NOMO-1 treated with DMSO at 0.1 percent for 48 hours (cell line): ENCODE results near the gene TMEM130.
"Not testable (repeated sequence)": the region's sequence is repeated elsewhere in the genome, so short reads cannot be mapped to it uniquely, and the experiment has no call there.

ENCODE experiments used
- DNase-seq: peaks from one replicate; lab custom pipeline; 2025; ENCODE audit not compliant: unreplicated experiment; lab: John Stamatoyannopoulos, UW

The TMEM130 gene

DNA sequence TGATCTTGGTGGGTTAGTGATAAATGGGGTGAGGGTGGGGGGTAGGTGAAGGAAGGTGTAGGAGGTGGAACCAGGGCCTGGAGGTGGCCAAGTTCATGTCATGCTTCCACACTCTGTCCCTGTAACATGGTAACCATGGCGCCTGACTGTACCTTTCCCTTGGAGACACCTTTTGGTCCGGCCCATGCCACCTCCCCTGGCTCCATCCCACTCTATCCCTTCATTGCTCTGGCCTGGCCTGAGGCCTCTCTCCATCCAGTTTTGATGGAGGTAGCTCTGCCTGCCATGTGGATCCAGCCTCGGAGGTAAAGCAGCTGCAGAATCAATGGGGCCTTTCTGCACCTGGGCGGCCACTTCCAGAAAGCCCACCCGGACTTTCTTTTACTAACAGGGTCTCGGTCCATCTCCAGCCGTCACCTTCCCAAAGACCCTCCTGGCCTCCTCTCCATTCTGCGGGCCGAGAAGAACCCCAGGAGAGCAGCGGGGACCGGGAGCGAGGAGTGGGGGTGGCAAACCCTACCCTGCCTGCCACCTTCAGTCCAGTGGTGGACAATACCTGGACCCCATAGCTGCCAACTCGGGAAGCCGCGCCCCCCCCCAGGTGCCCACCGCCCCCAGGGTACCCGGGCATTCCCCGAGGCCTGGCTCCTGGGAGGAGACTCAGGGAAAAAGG, 8.0 kb upstream of the TMEM130 start:
- no peak for DNase-seq

GRCh38 chr7:98877146-98877545, 7.3 kb upstream of the TMEM130 start:
- DNase-seq: no peak

DNA sequence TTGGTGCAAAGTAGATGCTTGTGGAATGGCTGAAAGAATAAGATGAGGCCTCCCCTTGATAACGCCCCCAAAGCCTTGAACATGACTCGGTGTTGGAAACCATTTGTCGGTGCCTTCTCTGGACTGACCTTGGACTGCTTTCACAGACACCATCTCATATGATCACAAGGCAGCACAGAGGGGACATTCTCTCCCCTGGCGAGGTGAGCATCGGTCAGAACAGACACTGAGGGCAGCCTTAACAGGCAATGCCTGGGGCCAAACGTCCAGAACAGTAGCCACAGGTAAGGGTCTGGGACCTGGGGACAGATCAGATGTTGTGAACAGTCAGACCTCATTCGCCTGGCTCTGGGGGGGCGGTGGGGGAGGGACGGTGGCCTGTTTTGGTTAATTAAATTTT, 5.7 kb upstream of the TMEM130 start:
- no peak for DNase-seq

DNA sequence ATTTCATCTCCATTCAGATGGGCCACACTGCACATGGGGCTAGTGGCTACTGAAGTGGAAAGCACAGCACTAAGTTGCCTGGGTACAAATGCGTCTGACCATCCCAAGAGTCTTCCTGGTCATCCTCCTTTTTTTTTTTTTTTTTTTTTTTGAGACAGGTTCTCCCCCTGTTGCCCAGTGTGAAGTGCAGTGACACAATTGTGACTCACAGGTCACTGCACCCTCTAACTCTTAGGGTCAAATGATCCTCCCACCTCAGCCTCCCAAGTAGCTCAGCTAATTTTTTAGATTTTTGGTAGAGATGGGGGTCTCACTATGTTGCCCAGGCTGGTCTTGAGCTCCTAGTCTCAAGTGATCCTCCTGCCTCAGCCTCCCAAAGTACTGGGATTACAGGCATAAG, 5.1 kb upstream of the TMEM130 start:
- DNase-seq: no peak

GRCh38 chr7:98873610-98874009, 3.8 kb upstream of the TMEM130 start:
- DNase-seq: not testable (repeated sequence)

GRCh38 chr7:98872328-98872924, 2.6 kb upstream of the TMEM130 start:
- peak; percentile 49 for DNase-seq

DNA sequence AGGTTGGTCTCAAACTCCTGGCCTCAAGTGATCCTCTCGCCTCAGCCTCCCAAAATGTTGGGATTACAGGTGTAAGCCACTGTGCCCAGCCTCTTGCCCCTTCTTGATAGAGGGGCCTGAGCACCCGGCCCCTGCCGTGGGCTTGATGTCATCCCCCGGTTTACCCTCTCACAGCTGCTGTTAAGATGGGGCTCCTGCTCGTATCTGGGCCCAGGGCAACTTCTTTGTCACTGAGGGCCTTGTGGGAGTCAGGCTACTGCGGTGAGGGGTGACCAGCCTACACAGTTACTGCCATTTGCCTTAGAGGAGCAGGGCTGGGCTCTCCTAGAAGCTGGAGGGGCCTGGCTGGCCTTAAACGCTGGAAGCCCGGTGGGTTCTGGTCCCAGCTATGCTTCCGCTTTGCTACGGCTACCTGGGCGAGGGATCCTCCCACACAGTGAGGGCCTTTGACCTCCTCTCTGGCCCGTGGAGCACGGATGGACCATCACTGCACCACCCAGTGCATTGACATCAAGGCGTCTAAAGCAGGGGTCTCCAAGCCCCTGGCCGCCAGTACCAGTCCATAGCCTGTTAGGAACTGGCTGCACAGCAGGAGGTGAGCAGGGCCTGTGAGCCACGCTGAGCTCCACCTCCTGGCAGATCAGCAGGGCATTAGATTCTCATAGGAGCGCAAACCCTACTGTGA, 1.1 kb upstream of the TMEM130 start:
- no peak for DNase-seq

- DNase-seq: peak; percentile 70
Observed at GRCh38 chr7:98870121-98870651, 372 bp upstream of the TMEM130 start.

GRCh38 chr7:98869027-98869596, 702 bp downstream of the TMEM130 start:
- no peak for DNase-seq

DNA sequence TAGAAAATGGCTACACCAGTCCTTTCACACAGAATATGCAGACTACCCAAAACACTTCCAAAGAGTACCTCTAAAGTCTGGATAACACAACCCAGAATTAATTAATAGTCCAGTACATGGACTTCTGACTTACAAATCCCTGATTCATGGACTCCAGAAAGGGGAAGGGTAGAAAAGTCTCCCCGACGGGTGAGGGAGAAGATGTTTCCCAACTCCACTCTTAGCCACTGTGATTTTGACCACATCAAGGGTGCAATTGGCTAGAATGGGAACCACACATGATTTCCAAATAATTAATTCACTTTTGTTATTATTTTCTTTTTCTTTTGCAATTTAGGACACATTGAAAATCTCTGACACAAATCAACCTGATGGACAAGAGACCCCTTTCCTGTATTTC, 1.4 kb downstream of the TMEM130 start:
- peak; percentile 37 for DNase-seq

DNA sequence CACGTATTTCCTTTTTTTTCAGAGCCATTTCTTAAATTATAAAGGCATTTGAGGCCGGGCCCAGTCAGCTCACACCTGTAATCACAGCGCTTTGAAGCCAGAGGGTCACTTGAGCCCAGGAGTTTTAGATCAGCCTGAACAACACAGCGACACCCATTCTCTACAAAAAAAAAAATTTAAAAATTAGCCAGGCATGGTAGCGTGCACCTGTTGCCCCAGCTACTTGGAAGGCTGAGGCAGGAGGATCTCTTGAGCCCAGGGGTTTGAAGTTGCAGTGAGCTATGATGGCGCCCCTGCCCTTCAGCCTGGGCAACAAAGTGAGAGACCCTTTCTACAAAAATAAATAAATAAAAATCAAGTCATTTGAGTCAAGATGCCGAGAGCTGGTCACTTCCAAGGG, 3.0 kb downstream of the TMEM130 start:
- DNase-seq: no peak

- DNase-seq: no peak
Observed at GRCh38 chr7:98866351-98866750, 3.5 kb downstream of the TMEM130 start.

GRCh38 chr7:98864731-98865453, 4.9 kb downstream of the TMEM130 start:
- DNase-seq: no peak

DNA sequence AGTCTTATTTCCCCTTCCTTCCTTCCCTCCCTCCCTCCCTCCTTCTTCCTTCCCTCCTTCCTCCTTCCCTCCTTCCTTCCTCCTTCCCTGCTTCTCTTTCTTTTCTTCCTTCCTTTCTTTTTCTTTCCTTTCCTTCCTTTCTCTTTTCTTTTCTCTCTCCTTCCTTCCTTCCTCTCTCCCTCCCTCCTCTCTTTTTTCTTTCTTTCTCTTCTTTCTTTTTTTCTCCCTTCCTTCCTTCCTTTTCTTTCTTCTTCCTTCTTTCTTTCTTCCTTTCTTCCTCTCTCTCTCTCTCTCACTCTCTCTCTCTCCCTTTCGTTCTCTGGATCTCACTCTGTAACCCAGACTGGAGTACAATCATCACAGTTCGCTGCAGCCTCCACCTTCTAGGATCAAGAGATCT, 6.2 kb downstream of the TMEM130 start:
- no peak for DNase-seq

DNA sequence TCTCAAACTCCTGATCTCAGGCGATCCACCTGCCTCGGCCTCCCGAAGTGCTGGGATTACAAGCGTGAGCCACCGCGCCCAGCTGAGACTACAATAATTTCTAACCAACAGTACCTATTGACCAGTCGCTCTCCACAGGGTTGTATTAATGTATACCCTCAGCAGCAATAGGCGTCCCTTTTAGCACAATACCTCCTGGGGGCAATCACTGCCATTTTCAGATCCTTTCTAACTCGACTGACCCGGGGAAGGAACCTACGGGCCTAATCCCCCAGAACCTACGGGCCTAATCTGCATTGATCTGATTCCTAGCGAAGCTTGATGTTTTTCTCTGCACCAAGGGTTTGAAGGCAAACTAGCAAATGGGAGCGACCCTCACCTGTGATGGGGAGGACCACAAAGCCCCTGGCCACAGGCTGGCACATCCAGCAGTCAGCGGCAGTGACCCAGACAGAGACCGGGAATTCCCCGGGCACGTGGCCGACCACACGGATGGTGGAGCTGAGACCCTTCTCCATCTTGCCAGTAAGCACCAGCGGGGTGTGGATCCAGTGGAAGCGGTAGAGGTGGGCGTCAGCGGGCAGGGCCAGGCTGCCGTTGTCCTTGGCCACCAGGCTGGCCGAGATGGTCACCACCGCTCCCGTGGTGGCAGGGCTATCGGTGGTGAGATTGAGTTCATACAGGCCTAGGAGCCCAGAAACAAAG, 6.9 kb downstream of the TMEM130 start:
- no peak for DNase-seq

DNA sequence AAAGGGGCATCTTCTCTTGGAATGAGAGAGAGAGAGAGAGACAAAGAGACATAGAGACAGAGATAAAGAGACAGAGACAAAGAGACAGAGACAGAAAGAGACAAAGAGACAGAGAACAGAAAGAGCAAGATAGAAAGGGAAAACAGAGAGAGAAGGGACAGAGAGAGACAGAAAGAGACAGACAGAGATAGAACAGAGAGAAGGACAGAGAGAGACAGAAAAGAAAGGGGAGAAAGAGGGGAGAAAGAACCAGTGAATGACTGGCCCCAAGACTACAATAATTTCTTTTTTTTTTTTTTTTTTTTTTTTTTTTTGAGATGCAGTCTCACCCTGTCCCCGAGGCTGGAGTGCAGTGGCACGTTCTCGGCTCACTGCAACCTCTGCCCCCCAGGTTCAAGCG, 7.6 kb downstream of the TMEM130 start:
- DNase-seq: no peak

DNA sequence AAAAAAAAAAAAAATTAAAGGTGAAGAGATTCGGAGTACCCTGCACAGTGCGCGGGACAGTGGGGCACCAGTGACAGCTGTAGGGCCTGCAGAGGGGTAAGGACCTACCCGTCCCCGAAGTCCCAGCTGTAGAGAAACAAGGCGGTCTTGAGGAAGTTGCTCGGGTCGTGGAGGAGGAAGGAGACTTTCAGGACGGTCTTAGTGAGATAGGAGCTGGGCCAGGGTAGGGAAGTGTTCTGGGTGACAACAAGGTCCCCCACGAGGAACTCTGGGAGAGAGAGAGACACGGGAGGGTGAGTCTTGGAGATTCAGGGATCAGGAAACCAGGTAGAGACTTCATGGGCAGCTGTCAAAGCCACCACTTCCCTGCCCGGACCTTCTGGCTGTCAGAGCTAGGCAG, 9.7 kb downstream of the TMEM130 start:
- DNase-seq: no peak

DNA sequence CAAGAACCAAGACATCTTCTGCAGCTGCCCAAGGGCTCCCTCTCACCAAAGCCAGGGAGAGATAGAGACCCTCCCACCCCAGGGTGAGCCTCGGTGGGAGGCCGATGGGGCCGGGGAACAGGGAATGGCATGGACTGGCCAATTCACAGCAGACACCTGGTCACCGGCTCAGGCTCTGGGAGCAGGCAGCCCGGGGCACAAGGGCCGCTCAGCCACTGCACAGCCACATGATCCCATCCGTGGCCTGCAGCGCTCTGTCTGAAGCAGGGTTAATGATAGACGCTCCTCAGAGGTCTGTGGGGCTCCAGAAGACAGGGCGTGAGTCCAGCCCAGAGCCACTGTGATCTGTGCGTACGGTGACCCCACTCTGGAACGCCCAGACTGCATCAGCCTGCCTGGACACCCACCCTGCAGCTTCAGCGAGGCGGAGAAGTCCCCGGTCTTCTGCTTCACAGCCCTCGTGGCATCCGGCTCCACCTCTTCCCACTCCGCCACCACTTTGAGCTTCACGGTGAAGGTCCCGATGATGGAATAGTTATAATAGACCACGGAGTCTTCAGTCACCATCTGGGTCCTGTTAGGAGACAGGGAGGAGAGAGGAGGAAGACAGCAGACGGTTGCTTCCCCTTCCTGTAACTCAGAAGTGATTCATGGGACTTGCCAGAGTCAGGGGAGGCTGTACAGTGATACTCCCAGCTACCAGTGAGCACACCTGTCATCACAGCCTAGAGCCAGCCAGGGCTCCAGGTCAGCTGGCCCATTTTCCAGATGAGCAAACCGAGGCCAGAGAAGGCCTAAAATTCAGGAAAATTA, 14.0 kb downstream of the TMEM130 start:
- no peak for DNase-seq

- no peak for DNase-seq
Observed at GRCh38 chr7:98852826-98853225, 17.0 kb downstream of the TMEM130 start.

- no peak for DNase-seq
Observed at GRCh38 chr7:98848918-98849317, 20.9 kb downstream of the TMEM130 start.
